Fibroblast of mammary gland (primary cell): Measurements from ENCODE around the gene RFX5.

ENCODE experiments used
- DNase-seq: peaks from one replicate; pipeline ENCODE4 v3.0.0-alpha.2; 2010; ENCODE audit warnings: low read depth
- H3K4me3 ChIP-seq: 2 replicates; pipeline ENCODE4 v1.5.1; 2011; ENCODE audit warnings: low read depth, mild to moderate bottlenecking, low read length, moderate library complexity; ENCODE audit not compliant: control insufficient read depth
- TF ChIP-seq, protein P1 (sequence below): conservative IDR thresholded peaks from 2 replicates; pipeline ENCODE4 v1.5.1; 2011; ENCODE audit warnings: low read depth, low read length, inconsistent platforms; ENCODE audit not compliant: control insufficient read depth, insufficient read depth

Gene RFX5

DNA sequence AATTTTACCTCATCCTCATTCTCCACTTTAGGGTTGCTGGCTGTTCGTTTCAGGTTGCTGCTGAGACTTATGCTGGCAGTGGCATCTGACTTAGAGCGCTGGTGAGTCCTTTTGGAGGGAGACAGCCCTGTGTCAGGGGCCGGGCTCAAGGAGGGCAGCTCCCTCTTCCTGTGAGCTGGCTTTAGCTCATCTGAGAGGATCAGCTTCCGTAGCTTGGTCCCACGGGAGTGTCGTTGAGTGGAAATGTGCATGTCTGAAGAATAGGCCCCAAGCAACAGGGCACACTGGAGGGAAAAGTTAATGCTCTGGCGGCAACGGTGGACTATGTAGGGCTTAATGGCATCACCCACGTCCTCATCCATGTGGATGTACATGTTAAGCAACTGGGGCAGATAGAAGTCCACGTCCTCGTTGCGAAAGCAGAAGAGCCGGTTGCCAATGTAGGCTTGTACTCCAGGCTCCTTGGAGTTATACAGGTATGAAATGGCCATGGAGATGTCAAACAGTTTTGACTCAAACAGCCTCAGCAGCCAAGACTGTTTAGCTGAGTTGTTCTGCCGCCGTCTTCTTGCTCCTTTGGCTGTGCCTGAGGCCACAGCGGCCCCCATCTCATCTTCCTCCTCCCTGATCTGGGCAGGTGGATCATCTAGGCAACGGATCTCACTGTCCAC lies 31.4 kb downstream of the RFX5 start:
- H3K4me3 ChIP-seq, result no peak overlapping the region
- TF ChIP-seq, protein P1, sequence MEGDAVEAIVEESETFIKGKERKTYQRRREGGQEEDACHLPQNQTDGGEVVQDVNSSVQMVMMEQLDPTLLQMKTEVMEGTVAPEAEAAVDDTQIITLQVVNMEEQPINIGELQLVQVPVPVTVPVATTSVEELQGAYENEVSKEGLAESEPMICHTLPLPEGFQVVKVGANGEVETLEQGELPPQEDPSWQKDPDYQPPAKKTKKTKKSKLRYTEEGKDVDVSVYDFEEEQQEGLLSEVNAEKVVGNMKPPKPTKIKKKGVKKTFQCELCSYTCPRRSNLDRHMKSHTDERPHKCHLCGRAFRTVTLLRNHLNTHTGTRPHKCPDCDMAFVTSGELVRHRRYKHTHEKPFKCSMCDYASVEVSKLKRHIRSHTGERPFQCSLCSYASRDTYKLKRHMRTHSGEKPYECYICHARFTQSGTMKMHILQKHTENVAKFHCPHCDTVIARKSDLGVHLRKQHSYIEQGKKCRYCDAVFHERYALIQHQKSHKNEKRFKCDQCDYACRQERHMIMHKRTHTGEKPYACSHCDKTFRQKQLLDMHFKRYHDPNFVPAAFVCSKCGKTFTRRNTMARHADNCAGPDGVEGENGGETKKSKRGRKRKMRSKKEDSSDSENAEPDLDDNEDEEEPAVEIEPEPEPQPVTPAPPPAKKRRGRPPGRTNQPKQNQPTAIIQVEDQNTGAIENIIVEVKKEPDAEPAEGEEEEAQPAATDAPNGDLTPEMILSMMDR, result no peak
- no peak for DNase-seq

DNA sequence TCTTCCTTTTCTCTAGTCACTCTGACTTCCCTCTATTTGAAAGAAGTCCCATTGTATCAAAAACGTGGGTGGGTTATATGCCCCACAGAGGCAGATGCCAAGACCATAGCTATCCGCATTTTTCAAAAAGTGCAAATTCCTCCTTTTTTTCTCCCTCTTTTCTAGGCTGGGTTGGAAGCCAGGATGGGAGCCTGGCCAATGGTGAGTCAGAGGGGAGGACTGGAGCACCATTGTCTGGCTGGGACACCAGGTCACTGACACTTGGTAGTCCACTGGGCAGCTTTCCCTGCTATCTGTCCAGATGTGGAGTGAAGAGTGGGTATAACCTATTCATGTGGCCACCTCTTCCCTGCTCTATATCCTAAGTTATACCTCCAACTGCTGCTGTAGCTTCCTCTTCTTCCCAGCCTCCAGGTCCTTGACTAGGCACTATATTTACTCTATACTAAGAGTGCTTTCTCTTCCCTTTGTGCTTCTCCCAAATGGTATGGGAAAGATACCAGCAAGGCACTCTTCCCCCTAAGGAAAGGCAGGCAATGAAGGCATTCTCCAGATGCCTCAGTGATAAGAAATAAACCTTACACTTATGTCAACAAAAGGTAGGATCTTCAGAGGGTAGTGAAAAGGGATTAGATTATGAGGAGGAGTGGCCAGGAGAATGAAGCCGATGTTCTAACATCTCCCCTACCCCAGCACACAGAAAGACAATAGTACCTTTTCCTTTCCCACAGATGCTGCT lies 32.7 kb downstream of the RFX5 start:
- TF ChIP-seq, protein P1, result no peak
- no peak overlapping the region for H3K4me3 ChIP-seq
- DNase-seq, result peak; percentile 91

DNA sequence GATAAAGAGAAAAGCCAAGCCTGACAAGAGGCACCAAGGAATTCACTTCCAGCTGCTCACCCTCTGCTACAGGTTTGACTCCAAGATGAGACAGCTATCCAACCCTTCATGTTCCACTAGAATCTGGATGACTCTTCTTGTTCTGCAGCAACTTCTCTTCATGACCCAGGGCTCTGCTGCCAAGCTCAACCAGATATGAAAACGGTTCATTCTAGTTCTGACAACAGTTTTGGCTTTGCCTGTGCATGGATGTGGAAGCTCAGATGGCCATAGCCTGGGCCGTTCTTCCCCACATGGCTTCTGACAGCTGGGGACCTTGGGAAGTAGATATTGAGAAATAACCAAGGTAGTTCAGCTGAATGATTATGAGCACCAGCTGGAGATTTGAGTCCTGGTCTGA lies 33.6 kb downstream of the RFX5 start:
- H3K4me3 ChIP-seq, result no peak overlapping the region
- TF ChIP-seq, protein P1, result no peak
- no peak for DNase-seq

DNA sequence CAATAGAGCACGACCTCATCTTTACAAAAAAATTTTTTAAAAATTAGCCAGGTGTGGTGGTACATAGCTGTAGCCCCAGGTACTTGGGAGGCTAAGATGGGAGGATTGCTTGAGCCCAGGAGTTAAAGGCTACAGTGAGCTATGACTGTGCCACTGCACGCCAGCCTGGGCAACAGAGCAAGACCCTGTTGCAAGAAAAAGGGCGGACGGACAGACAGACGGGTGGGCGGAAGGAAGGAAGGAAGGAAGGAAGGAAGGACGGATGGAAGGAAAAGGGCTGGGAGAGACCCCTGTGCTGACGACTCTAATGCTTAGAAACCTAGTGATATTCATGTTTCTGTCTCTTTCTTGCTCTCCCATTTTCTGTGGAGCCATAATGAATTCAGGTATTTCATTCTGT lies 34.2 kb downstream of the RFX5 start:
- DNase-seq, result no peak
- H3K4me3 ChIP-seq, result no peak overlapping the region
- TF ChIP-seq, protein P1, result no peak

DNA sequence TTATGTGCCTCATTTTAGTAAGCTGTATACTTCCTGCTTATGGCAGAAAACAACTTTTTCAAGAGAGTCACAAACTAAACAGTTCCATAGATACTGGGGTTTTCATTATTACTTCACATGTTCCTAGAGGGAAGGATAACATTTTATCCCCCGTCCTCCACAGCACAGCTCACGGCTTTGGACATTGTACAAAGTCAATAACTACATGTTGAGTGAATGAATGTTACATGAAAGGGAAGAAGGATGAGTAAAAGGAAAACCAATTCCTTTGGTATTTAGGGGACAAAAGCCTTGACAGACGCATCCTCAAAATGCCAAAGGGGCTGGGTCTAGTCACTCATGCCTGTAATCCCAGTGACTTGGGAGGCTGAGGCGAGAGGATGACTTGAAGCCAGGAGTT lies 34.6 kb downstream of the RFX5 start:
- H3K4me3 ChIP-seq, result no peak overlapping the region
- DNase-seq, result peak; percentile 74
- TF ChIP-seq, protein P1, result no peak

DNA sequence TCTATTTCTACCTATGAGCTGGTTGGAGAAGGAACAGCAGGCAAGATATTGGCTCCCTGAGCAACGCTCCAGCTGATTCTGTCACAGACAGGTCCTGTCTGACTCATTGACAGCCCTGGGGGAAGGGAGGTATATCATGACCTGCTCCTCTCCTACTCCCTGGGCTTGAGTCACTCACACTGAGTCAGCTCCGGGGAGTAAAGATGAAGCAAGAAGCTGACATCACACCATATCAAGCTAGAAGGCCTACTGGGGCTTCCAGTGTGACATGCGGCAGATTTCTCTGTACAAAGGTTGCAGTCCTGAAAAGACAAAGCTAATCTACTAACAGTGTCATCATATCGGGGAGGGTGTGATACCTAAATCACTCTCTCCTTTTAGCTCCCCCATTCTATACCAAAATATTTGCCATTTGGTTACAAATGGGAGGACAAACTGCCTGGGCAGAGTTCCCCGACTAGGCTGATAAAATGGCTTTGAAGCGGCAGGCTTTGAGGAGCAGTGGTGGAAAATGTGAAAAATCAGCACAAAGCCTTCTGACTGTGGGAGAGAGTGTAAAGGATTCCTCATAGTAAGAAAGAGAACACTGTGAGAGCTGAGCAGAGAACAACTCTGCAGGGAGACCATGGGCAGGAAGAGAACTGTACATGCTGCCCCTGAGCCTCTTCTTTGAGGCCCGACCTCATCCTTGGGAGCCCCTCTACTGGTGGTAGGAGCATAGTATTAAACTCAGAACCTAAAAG lies 35.3 kb downstream of the RFX5 start:
- peak; percentile 100 for DNase-seq
- TF ChIP-seq, protein P1, result no peak

More for the DNA sequence above, 35.3 kb downstream of the RFX5 start:
- no peak overlapping the region for H3K4me3 ChIP-seq
